GM18498 (cell line): ENCODE results near the gene GABRA5.

Source experiments
- ATAC-seq: cut with Tn5 transposase; IDR thresholded peaks from one replicate; pipeline ENCODE4 v1.9.1; 2021; ENCODE audit warnings: mild to moderate bottlenecking, moderate library complexity; ENCODE audit not compliant: unreplicated experiment

The GABRA5 gene

DNA sequence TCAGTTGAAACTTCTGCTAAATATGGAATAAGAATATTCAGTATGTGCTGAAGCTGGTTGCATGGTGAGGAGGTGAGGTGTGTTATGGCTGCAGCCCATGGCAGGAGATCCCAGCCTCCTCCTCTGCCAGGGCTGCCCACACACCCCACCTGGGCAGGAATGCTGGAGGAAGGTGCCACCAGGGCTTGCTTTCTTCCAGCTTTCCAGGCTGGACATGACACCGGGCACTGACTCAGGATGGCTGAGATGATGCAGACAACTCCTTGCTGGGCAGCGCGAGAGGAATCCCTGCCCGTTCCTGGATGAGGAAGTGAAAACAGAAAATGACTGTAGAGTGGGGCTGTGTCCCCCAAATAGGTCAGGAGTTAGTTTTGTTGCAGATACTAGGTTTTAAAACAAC, 118.2 kb downstream of the GABRA5 start:
- no peak for ATAC-seq

DNA sequence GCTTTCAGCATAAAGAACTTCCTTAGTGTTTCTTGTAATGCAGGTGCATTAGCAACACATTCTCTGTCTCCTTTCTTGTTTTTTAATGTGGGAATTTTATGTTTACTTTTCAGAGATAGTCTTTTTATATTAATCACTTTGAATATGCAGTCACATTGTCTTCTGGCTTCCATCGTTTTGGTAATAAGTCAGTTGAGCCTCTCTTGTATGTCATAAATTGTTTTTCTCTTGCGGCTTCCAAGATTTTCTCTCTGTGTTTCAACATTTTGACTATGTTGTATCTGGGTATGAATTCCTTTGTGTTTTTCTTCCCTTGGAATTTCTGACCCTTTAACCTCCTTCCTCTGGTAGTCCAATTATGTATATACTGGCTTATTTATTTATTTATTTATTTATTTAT, 129.4 kb downstream of the GABRA5 start:
- no peak for ATAC-seq
